DMS153 (cell line): Measurements from ENCODE around the gene CCNG2.
A peak's percentile ranks its signal among the peaks of the same experiment; 100 is the strongest.

Experiments used
- DNase-seq: peaks from one replicate; lab custom pipeline; 2025; lab: John Stamatoyannopoulos, UW

The CCNG2 gene

GRCh38 chr4:77178560-77178959 lies 21.6 kb downstream of the CCNG2 start:
- no peak for DNase-seq

- DNase-seq = no peak
These were observed 22.5 kb downstream of the CCNG2 start for GRCh38 chr4:77179519-77179918.

- no peak for DNase-seq
These were observed 24.7 kb downstream of the CCNG2 start for GRCh38 chr4:77181720-77182119.

GRCh38 chr4:77183777-77184420 lies 26.9 kb downstream of the CCNG2 start:
- no peak for DNase-seq

GRCh38 chr4:77184974-77185373 lies 28.0 kb downstream of the CCNG2 start:
- no peak for DNase-seq

- no peak for DNase-seq
These were observed 28.7 kb downstream of the CCNG2 start for GRCh38 chr4:77185686-77186085.

- DNase-seq = peak; percentile 63
These were observed 30.3 kb downstream of the CCNG2 start for GRCh38 chr4:77187322-77187721.

DNA sequence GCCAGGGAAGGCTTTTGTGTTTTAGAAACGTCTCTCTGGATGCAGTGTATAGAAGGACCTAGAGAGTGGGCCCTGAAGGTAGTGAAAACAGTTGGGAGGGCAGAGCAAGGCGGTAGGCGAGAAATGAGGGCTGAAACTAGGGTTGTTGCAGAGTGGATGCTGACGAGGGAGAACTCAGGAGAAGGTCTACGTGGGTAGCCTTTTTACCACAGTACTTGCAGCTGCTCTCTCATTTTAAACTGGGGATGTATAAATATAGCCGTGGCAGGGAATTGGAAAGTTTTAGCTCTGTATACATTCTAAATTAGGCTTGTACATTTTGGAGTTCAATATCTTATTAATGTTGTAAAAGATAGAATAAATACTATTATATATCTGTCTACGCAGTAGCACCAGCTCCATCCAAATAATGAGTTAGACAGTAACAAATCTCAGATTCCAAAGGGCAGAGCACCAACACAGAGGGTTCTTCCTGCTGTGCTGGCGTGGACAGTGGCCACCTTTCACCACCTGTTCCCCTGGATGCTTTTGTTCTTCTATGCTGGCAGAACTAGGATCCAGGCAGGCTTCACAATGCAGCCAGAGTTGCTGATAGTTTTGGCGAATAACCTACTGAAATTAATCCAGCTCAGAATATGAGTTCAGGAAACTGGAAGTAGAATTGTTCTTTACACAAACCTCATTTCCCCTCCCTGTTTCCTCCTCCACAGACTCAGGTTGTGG lies 31.7 kb downstream of the CCNG2 start:
- DNase-seq = no peak

DNA sequence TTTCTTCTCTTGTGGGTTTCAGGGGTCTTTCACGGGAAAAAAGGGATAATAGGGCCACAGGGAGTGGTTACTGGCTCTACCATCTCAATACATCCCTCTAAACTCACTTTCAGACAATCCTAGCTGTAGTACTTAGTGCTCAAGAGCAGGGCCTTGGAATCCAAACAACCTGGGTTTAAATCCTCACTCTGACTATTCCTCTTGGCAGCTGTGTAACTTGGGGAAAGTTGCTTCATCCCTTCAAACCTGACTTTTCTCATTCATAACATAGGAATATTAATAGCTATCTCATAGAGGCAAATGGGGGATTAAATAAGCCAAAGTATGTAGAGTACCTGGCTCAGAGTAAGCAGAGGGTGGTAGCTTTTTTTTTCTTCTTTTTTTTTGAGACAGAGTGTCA lies 32.4 kb downstream of the CCNG2 start:
- no peak for DNase-seq

DNA sequence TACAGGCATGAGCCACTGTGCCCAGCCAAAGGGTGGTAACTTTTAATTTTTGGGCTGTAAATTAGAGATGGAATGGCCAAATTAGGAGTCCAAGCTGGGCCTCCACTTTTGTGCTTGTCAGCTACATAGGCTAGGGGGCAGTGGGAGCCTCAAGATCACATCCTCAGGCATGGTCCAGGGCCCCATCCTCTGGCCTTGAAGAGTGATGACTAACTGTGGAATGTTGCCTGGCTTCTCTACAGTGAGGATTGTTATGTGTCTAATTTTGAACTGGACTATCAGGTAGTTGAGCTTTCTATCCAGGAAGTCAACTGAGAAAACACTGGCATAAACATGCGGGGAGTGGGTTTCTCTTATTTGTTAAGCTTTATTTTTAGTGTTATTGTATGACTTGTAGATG lies 33.0 kb downstream of the CCNG2 start:
- no peak for DNase-seq

- no peak for DNase-seq
These were observed 36.0 kb downstream of the CCNG2 start for GRCh38 chr4:77193046-77193445.

DNA sequence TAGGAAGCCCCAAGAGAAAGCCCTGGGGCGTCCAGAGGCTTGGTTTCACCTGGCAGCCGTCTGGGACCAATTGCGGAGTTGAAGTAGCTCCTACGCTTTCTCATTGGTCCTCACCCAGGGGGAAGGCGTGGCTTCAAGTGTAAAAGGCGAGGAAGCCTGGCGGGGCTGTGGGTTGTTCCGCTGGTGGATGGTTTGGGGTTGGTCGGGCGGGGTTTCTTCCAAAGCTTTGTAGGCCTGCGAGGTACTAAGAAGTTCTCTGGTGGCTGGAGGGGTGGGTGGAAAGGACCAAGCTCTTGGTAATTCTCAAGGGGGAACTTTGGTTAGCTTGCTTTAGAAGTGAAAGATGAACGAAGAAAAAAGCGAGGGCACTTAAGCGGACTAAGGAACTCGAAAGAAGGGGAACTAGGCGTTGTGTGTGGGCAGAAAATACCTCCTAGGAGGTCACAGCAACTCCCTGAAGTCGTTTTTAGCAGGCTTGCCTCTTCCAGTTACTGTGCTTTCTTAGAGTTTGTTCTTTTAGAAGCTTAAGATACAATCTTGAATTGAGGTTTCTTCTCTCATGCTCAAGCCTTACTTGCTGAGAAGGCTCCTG lies 36.6 kb downstream of the CCNG2 start:
- no peak for DNase-seq

DNA sequence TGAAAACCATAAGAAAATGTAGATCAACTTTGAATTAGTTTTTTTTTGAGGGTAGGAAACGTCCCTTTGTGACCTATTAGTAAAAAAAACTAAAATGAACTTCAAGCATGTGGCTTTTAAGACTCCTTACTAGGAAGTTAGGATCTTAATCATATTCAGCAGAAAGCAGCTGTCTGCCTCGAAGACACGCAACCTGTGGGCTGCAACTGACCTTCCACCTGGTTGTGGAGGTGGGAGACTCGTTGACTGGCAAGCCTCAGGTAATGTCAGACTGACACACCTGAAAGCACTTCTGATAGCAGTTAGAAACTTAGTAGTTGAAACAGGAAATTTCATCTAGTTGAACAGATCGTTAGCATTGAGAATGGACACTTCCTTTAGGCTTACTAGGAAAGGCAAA lies 37.4 kb downstream of the CCNG2 start:
- no peak for DNase-seq

DNA sequence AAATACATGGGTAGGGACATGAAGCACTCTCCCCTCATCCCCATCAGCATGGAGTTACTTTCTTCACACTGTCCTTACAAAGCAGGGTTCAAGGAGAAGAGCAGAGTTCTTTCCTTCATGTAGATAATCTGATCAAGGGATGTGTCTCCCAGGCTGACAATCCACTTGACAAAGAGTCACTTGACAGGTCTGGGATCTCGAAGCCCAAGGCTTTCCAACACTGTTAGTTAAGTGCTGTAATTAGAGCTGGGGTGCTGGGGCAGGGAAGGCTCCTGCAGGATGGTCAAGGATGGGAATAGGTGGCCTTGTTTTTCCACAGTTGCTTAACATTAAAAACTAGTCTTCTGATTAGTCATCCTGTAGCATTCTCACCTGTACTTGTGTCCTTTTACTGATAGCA lies 38.0 kb downstream of the CCNG2 start:
- no peak for DNase-seq

- no peak for DNase-seq
These were observed 39.9 kb downstream of the CCNG2 start for GRCh38 chr4:77196866-77197265.

DNA sequence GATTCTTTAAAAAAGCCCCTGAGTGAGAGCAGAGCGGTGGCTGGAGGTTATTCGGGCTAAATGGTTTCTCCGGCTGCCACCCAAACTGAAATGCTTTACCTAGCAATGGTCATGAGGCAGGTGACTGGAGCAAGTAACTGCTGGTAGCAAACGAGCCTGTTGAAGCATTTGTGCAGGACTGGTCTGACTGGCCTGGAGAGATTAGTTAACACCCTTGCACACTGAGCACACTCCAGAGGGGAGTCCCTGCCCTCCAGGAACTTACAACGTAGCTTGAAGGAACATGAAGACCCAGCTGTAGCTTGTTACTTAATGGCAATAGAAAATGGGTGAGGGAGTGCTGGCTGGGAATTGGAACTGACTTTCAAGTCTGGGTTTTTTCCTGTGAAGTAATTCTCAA lies 40.4 kb downstream of the CCNG2 start:
- DNase-seq = no peak

GRCh38 chr4:77197831-77198230 lies 40.8 kb downstream of the CCNG2 start:
- DNase-seq = no peak

GRCh38 chr4:77199276-77199675 lies 42.3 kb downstream of the CCNG2 start:
- DNase-seq = no peak

GRCh38 chr4:77199701-77200100 lies 42.7 kb downstream of the CCNG2 start:
- no peak for DNase-seq

GRCh38 chr4:77201343-77201742 lies 44.3 kb downstream of the CCNG2 start:
- no peak for DNase-seq

GRCh38 chr4:77201857-77202256 lies 44.9 kb downstream of the CCNG2 start:
- no peak for DNase-seq

DNA sequence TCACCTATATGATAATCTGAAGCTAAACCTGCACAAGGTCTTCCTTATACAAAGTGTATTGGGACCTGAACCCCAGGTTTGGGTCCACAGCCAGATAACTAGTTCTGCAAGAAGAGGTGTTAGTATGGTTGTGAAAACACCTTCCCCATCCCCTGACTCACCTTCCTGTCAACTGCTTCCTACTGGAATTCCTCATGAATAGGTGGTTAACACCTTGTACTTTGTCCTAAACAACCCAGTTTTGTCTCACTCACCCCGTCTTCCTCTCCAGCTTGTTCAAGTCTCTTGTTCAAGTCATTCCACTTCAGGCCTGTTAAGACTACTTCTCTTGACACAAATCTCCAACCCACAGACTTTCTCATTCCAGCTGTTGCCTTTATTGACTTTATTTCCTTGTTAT lies 45.5 kb downstream of the CCNG2 start:
- DNase-seq = no peak

GRCh38 chr4:77203380-77204197 lies 46.6 kb downstream of the CCNG2 start:
- no peak for DNase-seq
